Measurements from ENCODE around the gene RAB11FIP4.

DNA sequence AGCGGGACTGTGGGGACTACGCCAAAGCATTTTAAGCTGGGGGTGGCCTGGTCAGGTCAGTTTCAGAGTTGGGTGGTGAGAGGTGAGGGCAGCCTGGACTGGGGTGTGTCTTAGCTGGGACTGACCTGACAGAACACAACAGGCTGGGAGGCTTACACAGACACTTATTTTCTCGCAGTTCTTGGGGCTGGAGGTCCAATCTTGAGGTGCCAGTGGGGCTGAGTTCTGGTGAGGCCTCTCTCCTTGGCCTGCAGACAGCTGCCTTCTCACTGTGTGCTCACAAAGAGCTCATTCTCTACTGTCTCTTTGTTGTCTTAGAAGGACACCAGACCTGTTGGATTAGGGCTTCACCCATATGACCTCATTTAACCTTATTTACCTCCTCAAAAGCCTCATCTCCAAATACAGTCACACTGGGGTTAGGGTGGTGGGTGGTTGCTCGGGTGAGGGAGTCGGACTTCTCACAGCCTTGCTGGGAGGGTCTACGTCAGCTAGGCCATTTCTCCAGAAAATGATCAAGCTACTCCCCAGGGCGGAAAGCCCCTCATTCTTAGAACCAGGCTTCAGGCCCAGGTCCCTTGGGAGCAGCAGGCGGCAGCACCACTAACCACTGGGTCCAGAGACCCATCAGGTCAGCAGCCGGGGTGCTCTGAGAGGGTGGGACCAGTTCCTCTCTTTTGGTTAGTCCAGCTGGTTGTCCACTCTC, 149.3 kb downstream of the RAB11FIP4 start:
- TF ChIP-seq CTCF (IDR thresholded peaks at IDR 0.05; ENCODE audit: low read depth, low read length, poor library complexity, severe bottlenecking) (no peak), EZH2phosphoT487 (IDR thresholded peaks at IDR 0.05; ENCODE audit: borderline replicate concordance, low read length) (no peak)
